Activated CD8-positive, alpha-beta memory T cell treated with anti-CD3 and anti-CD28 coated beads for 4 hours (primary cell): ENCODE data around the gene ITPKB.
"Not testable (repeated sequence)": the region's sequence is repeated elsewhere in the genome, so short reads cannot be mapped to it uniquely, and the experiment has no call there.

Experiments
- DNase-seq, 2 donors: peaks; one replicate each; pipeline ENCODE4 v3.0.0-alpha.2; 2020; ENCODE audit warnings: low read depth in 2 of 2

The ITPKB gene

DNA sequence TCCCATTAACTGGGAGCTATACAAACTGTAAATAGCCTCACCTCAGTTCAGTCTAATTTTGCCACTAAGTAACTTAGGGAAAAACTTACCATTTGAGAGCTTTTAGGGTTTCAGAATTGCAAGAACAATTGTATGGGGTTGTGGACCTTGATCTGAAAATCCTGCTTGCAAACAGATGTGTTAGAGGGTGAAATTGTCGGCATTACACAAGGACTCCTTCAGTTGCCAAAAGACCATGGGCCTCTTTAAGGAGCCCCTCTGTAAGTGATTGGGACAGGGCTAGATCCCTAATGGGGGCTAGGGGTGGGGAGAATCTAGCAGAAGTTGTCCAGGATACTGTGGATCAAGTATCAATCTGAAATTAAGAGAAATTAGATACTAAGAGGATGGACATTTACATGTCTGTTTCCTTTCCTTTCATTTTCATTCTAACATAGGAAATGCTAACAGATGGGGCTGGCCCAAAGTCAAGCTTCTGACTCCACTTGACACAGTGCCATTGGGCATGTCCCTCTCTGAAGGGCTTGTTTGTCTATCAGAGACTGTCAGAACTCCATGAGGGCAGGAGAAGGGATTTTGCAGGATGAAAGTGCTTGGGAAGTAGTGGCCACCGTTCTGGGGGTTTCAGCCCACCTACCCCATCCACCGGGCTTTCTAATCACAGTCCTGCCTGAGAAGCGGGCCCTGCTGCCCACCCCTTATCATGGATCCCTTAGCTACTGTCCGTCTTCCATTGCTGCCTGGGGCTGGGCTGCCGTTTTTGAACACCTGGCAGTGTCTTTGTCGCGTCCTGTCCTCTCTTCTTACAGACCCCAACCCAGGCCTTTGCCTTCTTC is 135.8 kb downstream of the ITPKB start:
- DNase-seq, result no peak

DNA sequence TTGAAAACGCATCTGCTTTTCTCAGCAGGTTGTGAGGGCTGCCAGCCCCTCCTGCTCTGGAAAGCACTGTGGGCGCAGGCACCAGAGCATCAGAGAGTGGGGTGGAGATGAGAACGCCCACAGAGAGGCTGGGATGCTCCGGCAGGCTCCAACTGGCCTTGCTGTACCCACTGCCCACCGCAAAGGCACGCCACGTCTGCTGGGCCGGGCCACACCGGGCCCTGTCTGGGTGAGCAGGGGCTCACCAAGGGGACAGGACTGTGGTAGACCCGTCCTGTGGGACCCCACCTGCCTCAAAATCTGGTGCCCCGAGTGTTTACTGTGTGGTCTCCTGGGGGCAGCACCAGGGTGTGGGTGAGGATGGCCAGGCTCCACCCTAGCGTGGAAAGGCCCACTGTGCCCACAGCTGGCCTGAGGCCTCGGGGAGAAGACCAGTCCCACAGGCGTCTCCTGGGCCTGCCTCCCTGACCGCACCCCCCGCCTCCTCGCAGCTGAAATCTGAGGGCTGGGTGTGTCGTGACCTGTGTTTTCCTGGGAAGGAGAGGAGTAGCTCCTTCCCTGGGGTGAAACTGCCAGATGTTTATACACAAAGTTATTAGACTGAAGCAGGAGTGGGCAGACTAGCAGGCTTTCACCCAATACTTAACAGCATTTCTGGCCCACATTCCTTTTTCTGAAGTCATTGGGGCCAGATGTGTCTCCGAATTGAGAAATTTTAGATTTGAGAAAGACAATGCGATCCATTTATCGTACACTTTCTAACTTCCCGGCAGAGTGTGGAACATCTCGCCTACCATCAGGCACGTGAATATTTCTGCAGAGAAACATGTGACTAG is 136.7 kb downstream of the ITPKB start:
- no peak for DNase-seq

DNA sequence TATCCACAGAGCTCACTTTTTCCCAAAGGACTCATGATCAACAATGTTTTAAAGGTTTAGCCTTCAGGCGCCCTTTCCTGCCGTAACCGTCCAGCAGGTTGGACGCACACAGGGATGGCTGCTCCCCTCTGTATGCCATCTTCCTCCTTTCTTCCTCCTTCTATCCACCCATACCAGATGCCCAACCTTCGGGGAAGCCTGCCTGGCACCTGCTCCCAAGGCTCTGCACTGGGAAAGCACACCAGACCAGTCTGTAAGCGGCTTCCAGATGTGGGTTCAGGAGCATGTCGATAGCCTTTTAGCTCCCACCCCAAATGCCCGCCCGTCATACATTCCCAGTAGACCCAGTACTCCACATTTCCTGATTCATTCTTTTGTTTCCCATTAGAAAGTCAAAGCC is 137.6 kb downstream of the ITPKB start:
- no peak for DNase-seq

DNA sequence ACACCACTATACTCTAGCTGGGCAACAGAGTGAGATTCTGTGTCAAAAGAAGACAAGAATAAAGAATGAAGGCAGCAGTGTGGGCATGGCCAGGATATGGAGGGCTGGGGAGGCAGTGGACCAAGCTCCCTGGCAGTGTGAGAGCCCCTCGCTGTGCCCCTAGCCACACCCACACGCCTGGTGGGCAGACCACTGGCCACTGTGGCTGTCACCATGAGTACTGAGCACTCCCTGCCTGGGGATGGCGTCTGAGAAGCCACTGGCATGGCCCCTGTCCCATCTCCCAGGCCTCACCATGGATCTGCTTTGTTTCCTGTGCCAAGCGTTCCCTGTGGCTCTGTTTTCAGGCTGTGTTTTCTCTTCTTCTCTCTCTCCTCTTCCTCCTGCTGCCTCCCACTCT is 138.8 kb downstream of the ITPKB start:
- DNase-seq, result no peak

DNA sequence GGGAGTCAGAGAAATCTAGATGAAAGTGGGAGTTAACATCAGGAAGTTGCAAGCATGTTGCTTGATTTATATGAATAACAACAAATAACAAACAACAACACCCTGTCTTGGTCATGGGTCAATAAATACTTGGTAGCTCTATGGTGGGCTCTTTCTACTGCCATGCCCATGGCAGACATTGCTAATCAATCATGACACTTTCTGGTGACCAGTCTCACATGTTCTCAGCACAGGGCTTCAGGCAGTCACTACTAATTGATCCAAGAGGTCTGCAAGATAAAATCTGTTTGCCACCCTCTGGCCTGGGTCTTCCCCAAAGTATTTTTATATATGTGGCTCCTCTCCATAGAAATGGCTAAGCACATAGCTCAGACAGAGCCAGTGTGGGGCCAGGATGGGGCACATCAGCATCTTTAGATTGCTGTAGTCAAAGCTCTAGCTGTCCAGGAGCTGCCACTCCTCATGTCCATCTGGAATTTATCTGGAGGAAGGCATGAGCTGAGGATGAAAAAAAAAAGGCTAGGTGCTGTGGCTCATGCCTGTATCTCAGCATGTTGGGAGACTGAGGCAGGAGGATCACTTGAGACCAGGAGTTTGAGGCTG is 139.3 kb downstream of the ITPKB start:
- DNase-seq, result no peak

DNA sequence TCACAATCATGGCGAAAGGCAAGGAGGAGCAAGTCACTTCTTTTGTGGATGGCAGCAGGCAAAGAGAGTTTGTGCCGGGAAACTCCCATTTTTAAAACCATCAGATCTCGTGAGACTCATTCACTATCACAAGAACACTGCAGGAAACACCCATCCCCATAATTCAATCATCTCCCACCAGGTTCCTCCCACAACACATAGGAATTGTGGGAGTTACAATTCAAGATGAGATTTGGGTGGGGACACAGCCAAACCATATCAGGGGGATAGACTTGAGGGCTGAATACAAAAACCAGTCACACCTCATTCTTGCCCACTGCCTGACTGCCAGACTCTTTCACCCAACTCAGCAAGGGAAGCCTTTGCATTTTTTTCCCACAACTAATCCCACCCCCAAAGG is 140.1 kb downstream of the ITPKB start:
- DNase-seq, result not testable (repeated sequence)

DNA sequence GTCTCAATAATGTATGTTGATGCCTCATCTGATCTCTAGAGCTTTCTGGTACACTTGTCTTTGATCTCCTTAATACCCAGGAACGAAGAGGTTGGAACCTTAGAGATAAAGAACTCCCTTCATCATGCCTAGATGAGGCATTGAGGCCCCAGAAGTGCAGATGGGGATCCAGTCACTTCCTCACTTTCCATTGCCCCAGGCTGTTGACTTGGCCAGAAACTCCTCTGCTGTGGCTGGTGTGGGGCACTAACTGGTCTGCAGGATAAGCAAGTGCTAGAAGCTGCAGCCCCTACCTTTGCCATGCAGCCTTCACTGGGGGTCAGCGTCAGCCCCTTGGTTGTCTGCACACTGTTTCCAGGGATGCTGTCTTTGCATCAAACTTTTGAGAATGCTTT is 140.6 kb downstream of the ITPKB start:
- no peak for DNase-seq

DNA sequence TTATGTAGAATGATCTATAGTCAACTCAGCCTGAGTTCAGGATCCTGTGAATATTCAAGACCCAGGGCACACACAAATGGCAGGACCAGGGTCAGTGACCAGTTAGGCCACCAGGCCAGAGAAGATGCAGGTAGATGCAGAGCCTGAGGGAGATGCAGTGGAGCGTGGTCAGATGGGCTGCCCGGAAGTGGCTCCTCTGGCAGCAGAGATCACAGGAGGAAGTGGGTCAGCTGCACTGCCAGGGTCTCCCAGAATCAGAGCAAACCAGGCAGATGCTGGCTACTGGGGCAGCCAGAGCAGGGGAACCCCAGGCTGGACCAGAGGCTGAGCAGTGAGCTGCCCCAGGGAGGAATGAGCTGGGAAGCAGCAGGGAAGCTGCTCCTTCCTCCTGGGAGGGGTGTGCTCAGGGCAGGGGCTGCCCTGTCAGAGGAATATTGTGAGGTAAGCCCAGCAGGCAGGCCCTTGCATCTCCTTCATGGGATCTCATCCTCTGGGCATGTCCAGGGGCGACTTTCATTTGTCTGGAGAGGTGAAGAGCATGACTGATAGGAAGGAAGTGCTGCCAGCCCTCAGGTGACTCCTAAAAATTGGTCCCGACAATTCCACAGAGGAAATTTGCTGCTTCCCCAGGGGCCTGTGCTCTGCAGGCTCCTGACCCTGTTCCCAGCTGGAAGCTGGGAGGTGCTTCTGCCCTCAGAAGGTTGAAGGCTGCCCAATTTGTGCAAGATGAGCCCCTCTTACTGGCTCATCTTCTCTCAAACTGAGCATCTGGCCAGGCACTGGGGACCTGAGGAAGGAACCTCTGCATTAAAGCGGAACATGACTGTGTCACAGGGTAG is 141.2 kb downstream of the ITPKB start:
- DNase-seq, result no peak

DNA sequence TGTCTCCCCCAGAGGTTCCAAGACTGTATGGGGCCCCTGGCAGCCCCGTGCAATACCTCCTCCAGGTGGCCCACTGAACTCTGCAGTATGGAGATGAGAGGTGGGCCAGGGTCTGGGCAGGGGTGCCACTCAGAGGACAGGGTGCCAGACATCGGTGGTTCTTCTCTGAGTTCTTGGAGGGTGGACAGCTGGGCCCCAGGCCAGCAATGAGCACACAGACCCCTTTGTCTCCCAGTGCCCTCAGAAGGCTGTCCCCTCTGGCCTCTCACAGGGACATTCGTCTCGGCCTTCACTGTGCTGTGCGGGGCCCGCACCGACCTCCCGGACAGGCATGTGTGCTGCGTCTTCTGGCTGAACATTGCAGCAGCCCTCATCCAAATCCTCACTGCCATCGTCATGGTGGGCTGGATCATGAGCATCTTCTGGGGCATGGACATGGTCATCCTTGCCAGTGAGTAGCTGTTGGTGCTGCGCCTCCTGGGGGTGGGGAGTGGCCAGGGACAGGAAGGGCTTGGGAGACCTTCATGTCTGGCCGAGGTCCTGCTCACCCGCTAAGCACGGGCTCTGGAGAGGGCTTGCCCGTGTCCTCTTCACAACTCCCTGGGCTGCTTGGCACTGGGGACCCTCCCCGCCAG is 142.4 kb downstream of the ITPKB start:
- no peak for DNase-seq

DNA sequence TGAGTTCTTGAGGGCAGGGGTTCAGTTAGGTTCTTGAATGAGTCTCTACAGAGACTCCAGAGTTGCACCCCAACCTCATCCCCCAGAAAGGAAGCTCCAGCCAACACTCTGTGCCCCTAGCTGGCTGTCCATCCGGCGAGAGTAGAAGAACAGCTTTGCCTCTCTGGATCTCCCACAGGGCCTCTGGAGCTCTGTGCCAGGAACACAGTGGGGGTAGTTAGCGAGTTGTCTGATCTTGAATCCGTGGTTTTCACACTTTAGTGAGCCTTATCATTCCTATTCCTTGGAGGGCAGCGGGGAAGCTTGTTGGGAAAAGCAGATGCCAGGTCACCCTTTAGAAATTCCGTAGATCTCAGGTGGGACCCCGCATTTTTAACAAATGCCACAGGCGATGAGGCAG is 145.5 kb downstream of the ITPKB start:
- no peak for DNase-seq

DNA sequence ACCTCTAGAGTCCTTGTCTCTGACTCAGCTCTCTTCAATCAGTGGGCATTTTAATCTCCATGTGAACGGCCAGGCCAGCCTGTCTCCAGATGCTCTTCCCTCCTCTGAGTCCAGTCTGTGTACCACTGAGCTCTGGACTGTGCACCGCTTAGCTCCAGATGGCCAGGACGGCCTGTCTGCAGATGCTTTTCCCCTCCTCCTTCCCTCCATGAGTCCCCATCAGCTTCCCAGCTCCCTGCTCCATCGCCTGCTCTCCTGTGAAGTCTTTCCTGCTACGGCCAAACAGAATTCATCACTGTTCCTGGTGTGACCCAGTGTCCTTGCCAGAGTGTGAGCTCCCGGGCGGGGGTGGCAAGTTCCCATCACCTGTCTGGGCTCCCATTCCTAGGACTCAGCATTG is 148.5 kb downstream of the ITPKB start:
- no peak for DNase-seq

DNA sequence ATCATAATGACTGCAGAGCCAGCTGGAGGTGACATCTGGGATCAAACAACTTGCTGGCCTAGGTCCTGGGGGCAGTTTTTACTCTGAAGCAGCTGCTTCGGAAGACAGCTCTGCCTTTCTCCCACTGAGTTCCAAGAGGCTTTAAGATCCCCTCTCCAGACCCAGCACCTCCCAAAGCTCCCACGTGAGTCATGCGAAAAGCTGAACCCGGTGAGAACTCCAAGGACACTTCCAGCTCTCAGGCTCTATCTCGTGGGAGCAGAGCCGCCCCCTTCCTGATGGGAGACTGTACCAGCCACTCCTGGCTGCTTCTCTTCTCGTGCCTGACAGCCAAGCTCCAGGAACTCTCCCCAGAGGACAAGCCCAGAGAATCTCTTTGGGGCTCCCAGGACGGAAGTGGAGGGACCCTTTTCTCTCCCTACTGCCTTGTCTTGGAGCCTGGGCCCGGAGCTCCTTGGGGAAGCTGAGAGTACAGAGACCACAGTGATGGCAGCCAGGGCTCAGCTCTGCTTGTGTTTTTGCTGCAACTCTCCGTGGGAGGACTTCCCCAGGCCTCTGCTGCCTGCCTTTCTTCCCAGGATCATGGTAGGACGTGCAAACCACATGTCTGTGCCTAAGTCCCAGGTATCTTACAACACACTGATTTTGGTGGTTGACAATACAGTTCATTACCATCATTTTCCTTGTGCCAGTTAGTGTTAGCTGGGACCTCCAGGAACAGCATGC is 149.9 kb downstream of the ITPKB start:
- DNase-seq, result no peak

DNA sequence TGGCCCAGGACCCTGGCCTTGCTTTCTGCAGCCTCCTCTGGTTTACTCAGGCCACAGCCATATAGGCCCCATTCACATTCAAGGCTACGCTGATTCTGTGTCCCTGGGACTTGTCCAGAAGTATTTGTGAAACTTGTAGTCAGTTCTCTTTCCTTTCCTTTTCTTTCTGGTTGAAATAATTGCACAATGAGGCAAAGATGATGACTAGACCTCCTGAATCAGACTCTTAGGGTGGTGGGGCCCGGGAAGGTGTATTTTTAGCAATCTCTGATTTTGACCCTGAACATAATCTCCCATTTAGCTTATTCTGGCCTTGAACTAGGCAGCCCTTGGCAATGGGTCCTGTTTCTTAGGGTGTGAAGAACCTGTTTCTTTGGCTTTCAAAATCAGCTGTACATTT is 150.6 kb downstream of the ITPKB start:
- no peak for DNase-seq

DNA sequence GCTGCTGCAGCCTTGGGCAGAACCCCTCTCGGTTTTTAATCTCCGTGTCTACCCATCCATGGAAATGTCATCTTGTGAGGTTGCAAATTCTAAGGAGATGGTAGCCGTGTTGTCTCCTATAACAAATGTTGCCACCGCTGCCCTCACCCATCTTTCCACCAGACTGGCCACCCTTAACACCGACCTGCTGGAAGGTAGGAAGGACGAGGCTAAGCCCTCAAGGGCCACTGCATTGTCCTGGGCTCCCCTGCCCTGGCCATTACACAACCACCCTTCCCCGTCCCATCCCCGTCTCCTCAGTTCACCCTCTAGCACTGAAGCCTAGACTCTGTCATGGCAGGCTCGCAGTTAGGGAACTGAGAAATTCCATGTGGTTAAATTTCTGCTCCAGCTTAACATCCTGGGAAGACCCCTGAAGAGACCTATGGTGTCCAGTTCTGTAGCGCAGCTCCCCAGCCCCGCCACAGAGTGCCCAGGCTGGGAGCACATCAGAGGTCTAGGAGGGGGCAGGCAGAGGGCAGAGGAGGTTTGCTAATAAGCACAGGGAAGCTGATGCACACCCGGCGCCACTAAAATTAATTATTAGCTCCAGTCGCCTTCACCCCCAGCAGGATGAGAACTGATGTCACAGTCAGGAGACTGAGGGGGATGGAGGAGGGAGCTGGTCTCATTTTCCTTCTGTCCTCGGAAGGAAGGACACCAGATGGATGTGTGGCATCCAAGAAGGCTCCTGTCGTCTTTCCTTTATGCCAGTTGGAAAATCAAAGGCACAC is 152.2 kb downstream of the ITPKB start:
- DNase-seq, result no peak

DNA sequence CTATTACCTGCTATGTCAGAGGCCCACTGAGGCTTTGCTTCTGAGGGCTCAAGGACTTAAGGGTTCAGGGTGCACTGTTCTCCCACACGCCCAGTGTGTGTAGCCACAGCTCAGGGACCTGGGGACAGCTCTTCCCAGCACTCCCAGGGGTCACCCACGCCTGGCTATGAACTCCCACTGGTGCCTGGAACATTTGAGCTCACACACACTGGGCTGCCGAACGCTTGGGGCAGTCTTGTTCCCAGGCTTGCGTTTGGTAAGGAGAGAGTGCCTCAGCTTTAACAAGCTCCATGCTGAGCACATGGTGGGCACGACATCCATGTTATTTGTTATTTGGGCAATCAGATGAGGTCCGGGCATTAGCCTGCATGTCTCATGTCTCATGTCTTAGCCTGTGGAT is 153.0 kb downstream of the ITPKB start:
- no peak for DNase-seq

DNA sequence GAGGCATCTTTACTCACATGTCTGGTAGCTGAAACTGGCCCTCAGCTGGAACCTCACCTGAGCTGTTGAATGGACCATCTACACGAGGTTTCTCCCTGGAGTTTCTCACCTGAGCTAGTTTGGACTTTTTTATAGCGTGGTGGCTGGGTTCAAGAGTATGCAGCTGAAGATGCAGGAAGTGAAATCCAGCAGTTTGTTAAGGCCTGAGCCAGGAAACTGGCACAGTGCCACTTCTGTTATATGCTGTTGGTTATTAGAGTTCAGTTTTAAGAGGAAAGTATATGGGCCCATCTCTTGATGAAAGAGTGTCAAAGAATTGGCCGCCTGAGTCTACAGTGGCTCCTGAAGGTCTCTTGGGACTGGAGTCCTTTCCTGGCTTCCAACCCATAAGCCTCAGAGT is 154.9 kb downstream of the ITPKB start:
- DNase-seq, result no peak

DNA sequence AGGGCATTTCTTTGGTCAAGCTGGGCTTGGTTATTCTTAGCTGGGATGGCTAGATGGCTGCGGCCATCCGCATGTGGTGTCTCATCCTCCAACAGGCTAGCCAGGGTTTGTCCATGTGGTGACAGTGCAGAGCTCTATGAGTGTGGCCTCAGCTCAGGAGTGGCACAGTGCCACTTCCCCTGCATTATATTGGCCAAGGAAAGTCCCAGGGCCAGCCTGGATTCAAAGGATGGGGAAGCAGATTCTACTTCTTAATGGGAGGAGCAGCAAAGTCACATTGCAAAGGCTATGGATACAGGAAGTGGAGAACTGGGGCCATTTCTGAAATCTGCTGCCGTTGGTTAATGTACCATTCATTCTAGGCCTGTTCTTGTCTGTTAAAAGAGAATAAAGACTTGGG is 156.1 kb downstream of the ITPKB start:
- DNase-seq, result no peak
